Activated T-helper 1 cell treated with anti-CD3 and anti-CD28 coated beads, Interleukin-12 subunit alpha, Interleukin-12 subunit beta, Interleukin-2, Interleukin-4 antibody, amounts not matched to agents 30 ng/mL and 10 ng/mL and 1 ng/mL, durations not matched to agents 14 hours and 24 hours and 36 hours (primary cell): Measurements from ENCODE around the gene PHF5A. TPM values are rescaled to one million over a fixed set of nuclear protein-coding genes. Genes with fewer than 3 reads are reported as not detected.

ENCODE experiments used
- DNase-seq: peaks from one replicate; pipeline ENCODE4 v3.0.0; 2021; ENCODE audit warnings: low spot score
- H3K27ac Mint-ChIP-seq: one replicate; pipeline ENCODE4 v1.8.0; 2021; ENCODE audit warnings: mild to moderate bottlenecking, mixed read lengths
- H3K27me3 Mint-ChIP-seq: one replicate; pipeline ENCODE4 v1.8.0; 2022; ENCODE audit warnings: mild to moderate bottlenecking, moderate library complexity, mixed read lengths; ENCODE audit not compliant: insufficient read depth
- H3K36me3 Mint-ChIP-seq: one replicate; pipeline ENCODE4 v1.8.0; 2021; ENCODE audit warnings: low read depth, mixed read lengths
- H3K4me1 Mint-ChIP-seq: one replicate; pipeline ENCODE4 v1.8.0; 2021; ENCODE audit warnings: low read depth, mixed read lengths
- H3K4me3 Mint-ChIP-seq: one replicate; pipeline ENCODE4 v1.8.0; 2021; ENCODE audit warnings: mild to moderate bottlenecking, moderate library complexity, mixed read lengths
- H3K9me3 Mint-ChIP-seq: one replicate; pipeline ENCODE4 v1.8.0; 2021; ENCODE audit warnings: mixed read lengths
- intact Hi-C: fragments of 100-400 bp; cut with micrococcal nuclease; formaldehyde crosslinking; loops from one replicate; pipeline ENCODE4 v1.15.1; 2024
- total RNA-seq: library from RNA; stranded (reverse); gene quantifications from 2 replicates; pipeline ENCODE4 v1.2.3, GENCODE V29; 2022

Gene PHF5A
- total RNA-seq, 1 donor from 2014 or later = 83.7 TPM

DNA sequence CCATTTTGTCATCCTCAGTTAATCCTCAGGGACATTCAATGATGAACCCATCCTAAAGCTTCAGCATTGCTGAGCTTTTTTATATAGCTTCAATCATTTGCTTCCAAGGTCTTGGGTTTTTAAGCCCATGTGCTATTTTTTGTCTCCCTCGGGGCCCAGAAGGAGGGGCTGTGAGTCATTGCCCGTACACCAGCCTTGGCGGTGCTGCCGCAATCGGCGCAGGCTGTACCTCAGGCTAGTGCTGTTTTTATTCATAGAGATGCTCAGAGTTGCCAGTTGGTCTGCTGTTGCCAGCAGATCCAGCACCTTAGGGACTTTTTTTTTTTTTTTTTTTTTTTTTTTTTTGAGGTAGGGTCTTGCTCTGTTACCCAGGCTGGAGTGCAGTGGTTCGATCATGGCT is 35.9 kb upstream of the PHF5A start:
- Mint-ChIP-seq H3K4me3 (no peak overlapping the region), H3K36me3 (peaks cover 16% of the 10 kb centered on the region), H3K27me3 (no peaks in the 10 kb centered on the region), H3K27ac (no peak overlapping the region), H3K9me3 (no peaks in the 10 kb centered on the region), H3K4me1 (no peaks in the 10 kb centered on the region)
- intact Hi-C loops = no loop called here
- no peak for DNase-seq

GRCh38 chr22:41501209-41501608 is 32.7 kb upstream of the PHF5A start:
- no peak for DNase-seq
- Mint-ChIP-seq H3K4me3 (no peak overlapping the region), H3K9me3 (no peaks in the 10 kb centered on the region), H3K27ac (no peak overlapping the region), H3K4me1 (no peaks in the 10 kb centered on the region), H3K27me3 (no peaks in the 10 kb centered on the region), H3K36me3 (peaks cover 6% of the 10 kb centered on the region)
- intact Hi-C loops = loop anchor here (1.0 kb wide), 1 partner anchor 97 kb away; no protein-coding TSS in a partner anchor

GRCh38 chr22:41500303-41500702 is 31.8 kb upstream of the PHF5A start:
- Mint-ChIP-seq H3K27ac (no peak overlapping the region), H3K27me3 (no peaks in the 10 kb centered on the region), H3K9me3 (no peaks in the 10 kb centered on the region), H3K36me3 (peaks cover 6% of the 10 kb centered on the region), H3K4me1 (no peaks in the 10 kb centered on the region), H3K4me3 (no peak overlapping the region)
- intact Hi-C loops = no loop called here
- DNase-seq = no peak

GRCh38 chr22:41499624-41500280 is 31.3 kb upstream of the PHF5A start:
- Mint-ChIP-seq H3K9me3 (no peaks in the 10 kb centered on the region), H3K4me1 (no peaks in the 10 kb centered on the region), H3K27ac (no peak overlapping the region), H3K36me3 (peaks cover 6% of the 10 kb centered on the region), H3K27me3 (no peaks in the 10 kb centered on the region), H3K4me3 (no peak overlapping the region)
- DNase-seq = no peak
- intact Hi-C loops = no loop called here

DNA sequence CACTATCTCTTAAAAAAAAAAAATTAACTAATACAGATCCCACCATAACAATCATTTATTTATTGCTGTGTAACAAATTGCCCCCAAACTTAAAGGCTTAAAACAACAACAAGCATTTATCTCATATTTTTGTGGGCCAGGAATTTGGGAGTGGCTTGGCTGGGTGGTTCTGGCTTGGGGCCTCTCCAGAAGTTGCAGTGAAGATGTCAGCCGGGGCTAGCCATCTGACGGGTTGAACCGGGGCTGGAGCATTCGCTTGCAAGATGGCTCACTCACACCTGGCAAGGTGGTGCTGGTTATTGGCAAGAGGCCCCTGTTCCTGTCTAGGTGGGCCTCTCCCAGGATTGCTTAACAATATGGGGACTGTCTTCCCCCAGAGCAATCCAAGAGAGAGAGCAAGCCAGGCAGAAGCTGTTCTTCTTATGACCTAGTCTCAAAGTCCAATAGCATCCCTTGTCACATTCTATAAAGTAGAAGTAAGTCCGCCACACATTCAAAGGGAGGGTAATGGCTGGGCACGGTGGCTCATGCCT is 29.9 kb upstream of the PHF5A start:
- Mint-ChIP-seq H3K36me3 (peaks cover 6% of the 10 kb centered on the region), H3K27me3 (no peaks in the 10 kb centered on the region), H3K27ac (no peak overlapping the region), H3K4me1 (no peaks in the 10 kb centered on the region), H3K4me3 (no peak overlapping the region), H3K9me3 (no peaks in the 10 kb centered on the region)
- DNase-seq = no peak
- intact Hi-C loops = no loop called here

DNA sequence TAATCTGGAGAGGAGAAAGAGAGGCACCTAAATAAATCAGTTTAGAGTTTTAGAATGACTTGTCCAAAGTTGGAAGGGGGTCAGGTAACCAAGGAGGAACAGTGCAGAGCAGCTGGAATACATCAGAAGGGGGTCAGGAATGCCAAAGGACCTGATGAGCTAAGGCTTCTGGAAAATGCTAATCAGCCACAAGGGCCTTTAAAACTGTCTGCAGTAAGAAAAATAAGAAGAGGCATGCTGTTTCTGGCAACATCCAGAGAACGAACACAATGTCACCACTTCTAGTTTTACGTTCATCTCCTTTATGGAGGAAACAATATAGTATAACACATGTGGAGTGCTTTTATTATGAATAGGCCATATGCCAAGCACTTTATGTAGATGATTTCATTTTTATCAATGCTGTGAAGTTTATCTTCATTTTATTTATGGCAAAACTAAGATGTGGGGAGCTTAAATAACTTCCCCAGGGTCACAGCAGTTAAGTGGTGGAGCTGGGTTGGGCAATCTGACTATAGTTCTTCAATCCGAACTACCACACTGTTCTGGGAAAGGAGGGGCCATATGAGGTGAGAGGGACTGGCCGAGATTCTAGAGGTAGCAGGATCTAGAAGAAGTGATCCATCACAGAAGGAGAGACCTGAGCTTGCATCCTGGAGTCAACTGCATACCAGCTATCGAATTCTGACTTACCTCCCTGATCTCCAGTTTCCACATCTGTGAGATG is 23.0 kb upstream of the PHF5A start:
- no peak for DNase-seq
- H3K4me1 Mint-ChIP-seq = no peaks in the 10 kb centered on the region
- intact Hi-C loops = no loop called here
- H3K9me3 Mint-ChIP-seq = no peaks in the 10 kb centered on the region
- H3K4me3 Mint-ChIP-seq = no peak overlapping the region
- H3K27ac Mint-ChIP-seq = no peak overlapping the region
- H3K27me3 Mint-ChIP-seq = no peaks in the 10 kb centered on the region
- H3K36me3 Mint-ChIP-seq = peaks cover 3% of the 10 kb centered on the region

DNA sequence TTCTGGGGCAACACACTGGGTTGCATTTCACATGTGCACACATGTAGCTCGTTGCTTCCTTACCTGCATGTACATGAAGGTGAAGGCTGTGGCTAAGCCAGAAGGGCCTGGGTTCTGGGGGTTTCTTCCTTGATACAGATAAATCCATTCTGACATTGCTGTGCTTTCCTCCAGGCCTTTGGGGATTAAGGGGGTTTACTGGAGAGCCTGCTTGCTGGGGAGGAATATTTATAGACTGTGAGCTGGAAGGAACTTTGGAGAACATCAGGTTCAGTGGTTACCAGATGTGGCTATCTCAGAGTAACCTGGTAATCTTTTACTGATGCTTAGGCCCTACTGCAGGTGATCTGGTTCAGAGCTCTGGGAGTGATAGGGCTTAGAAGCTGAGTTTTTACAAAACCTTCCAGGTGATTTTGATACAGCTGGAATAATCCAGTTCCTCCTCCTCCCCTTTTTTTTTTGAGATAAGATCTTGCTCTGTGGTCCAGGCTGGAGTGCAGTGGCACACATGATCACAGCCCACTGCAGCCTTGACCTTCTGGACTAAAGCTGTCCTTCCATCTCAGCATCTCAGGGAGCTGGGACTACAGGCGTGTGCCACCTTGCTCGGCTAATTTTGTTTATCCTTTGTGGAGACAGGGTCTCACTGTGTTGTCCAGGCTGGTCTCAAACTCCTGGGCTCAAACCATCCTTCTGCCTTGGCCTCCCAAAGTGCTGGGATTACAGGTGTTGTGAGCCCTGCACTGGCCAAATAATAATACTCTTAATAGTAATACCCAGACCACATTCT is 20.3 kb upstream of the PHF5A start:
- Mint-ChIP-seq H3K27me3 (no peaks in the 10 kb centered on the region), H3K4me1 (peaks cover 3% of the 10 kb centered on the region), H3K4me3 (no peak overlapping the region), H3K27ac (no peak overlapping the region), H3K9me3 (no peaks in the 10 kb centered on the region), H3K36me3 (peaks cover 3% of the 10 kb centered on the region)
- intact Hi-C loops = no loop called here
- DNase-seq = no peak

GRCh38 chr22:41488076-41488475 is 19.6 kb upstream of the PHF5A start:
- H3K27me3 Mint-ChIP-seq = no peaks in the 10 kb centered on the region
- intact Hi-C loops = no loop called here

GRCh38 chr22:41487037-41487935 is 18.8 kb upstream of the PHF5A start:
- no peaks in the 10 kb centered on the region for H3K9me3 Mint-ChIP-seq
- no peak for DNase-seq
- H3K4me1 Mint-ChIP-seq = peaks cover 11% of the 10 kb centered on the region
- intact Hi-C loops = no loop called here
- peaks cover 3% of the 10 kb centered on the region for H3K36me3 Mint-ChIP-seq
- H3K4me3 Mint-ChIP-seq = no peak overlapping the region
- H3K27ac Mint-ChIP-seq = peak overlapping the region; percentile 2
- H3K27me3 Mint-ChIP-seq = no peaks in the 10 kb centered on the region

More at GRCh38 chr22:41488076-41488475, 19.6 kb upstream of the PHF5A start:
- peaks cover 6% of the 10 kb centered on the region for H3K4me1 Mint-ChIP-seq
- peaks cover 3% of the 10 kb centered on the region for H3K36me3 Mint-ChIP-seq
- H3K27ac Mint-ChIP-seq = no peak overlapping the region
- DNase-seq = no peak
- H3K9me3 Mint-ChIP-seq = no peaks in the 10 kb centered on the region
- H3K4me3 Mint-ChIP-seq = no peak overlapping the region

- H3K27me3 Mint-ChIP-seq = no peaks in the 10 kb centered on the region
- H3K4me3 Mint-ChIP-seq = no peak overlapping the region
- H3K9me3 Mint-ChIP-seq = no peaks in the 10 kb centered on the region
- no peaks in the 10 kb centered on the region for H3K36me3 Mint-ChIP-seq
- intact Hi-C loops = no loop called here
- DNase-seq = no peak
- H3K4me1 Mint-ChIP-seq = peaks cover 17% of the 10 kb centered on the region
- H3K27ac Mint-ChIP-seq = no peak overlapping the region
These were observed 16.5 kb upstream of the PHF5A start for GRCh38 chr22:41485033-41485432.

GRCh38 chr22:41482319-41482935 is 13.9 kb upstream of the PHF5A start:
- peak overlapping the region; percentile 0 for H3K27ac Mint-ChIP-seq
- DNase-seq = no peak
- peaks cover 33% of the 10 kb centered on the region for H3K4me1 Mint-ChIP-seq
- no peaks in the 10 kb centered on the region for H3K9me3 Mint-ChIP-seq
- H3K27me3 Mint-ChIP-seq = no peaks in the 10 kb centered on the region
- H3K4me3 Mint-ChIP-seq = no peak overlapping the region
- no peaks in the 10 kb centered on the region for H3K36me3 Mint-ChIP-seq
- intact Hi-C loops = no loop called here

DNA sequence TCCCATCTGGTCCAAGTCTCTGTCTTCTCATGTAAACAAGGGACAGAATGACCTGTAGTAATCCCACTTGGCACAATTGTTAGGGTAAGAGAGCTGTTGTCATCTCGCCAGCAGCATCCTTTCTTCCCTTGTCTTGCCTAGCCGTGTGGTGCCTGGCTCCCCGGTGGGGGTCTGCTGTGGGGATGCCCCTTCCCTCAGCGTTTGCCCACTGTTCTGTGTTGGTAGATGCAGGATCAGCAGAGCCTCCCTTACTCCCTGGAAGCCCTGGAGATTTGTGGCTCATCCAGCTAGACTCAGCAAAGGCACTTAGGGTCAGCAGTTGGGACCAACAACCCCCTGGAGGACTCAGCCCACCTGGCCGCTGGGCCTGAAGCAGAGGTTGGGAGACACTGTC is 13.4 kb upstream of the PHF5A start:
- no peak overlapping the region for H3K4me3 Mint-ChIP-seq
- intact Hi-C loops = loop anchor here (2.0 kb wide), 1 partner anchor 37 kb away; no protein-coding TSS in a partner anchor
- DNase-seq = no peak
- H3K27me3 Mint-ChIP-seq = no peaks in the 10 kb centered on the region
- H3K27ac Mint-ChIP-seq = no peak overlapping the region
- no peaks in the 10 kb centered on the region for H3K9me3 Mint-ChIP-seq
- no peaks in the 10 kb centered on the region for H3K36me3 Mint-ChIP-seq
- peaks cover 33% of the 10 kb centered on the region for H3K4me1 Mint-ChIP-seq
